H1 (cell line): ENCODE measurements around the gene CAMTA1. TPM values are rescaled to one million over a fixed set of nuclear protein-coding genes. Genes with fewer than 3 reads are reported as not detected.

Experiments
- CTCF ChIA-PET: fragments of 300-600 bp; sonication (Branson Sonifier 250); formaldehyde crosslinking; loops from one replicate; lab custom pipeline; 2021; ENCODE audit not compliant: partially characterized antibody; lab: Charles Lee
- POLR2A ChIA-PET: fragments of 300-600 bp; sonication (Branson Sonifier 250); formaldehyde crosslinking; loops from one replicate; lab custom pipeline; 2021; ENCODE audit warnings: inconsistent platforms; ENCODE audit not compliant: partially characterized antibody; lab: Charles Lee
- DNase-seq, 2 experiments: peaks; one replicate each; pipeline versions ENCODE4 v3.0.0 to v3.0.0-alpha.2; 2010 to 2022; ENCODE audit warnings: low spot score in 2 of 2, low read depth in 1 of 2, mixed read lengths in 1 of 2
- FAIRE-seq: peaks from 2 replicates; lab custom pipeline; 2011; peaks lifted over from hg19 to GRCh38; lab: Jason Lieb, UNC
- H2AFZ ChIP-seq: 2 replicates; pipeline ENCODE4 v1.8.1; 2012; ENCODE audit warnings: low read length, inconsistent platforms
- H2AK5ac ChIP-seq: 2 replicates; pipeline ENCODE4 v1.6.1; 2013; ENCODE audit warnings: low read depth, low read length
- H2BK120ac ChIP-seq: replicated peaks from 2 replicates; pipeline ENCODE3; 2013; ENCODE audit warnings: low read depth, low read length, inconsistent platforms
- H2BK12ac ChIP-seq: 2 replicates; pipeline ENCODE4 v1.6.1; 2013; ENCODE audit warnings: low read depth, low read length
- H2BK15ac ChIP-seq: 2 replicates; pipeline ENCODE4 v1.6.1; 2013; ENCODE audit warnings: low read length
- H2BK20ac ChIP-seq: 2 replicates; pipeline ENCODE4 v1.6.1; 2013; ENCODE audit warnings: low read length
- H2BK5ac ChIP-seq: 2 replicates; pipeline ENCODE4 v1.6.1; 2013; ENCODE audit warnings: low read depth, low read length
- H3K14ac ChIP-seq: 2 replicates; pipeline ENCODE4 v1.6.1; 2013; ENCODE audit warnings: inconsistent platforms; ENCODE audit not compliant: insufficient read length
- H3K18ac ChIP-seq: 2 replicates; pipeline ENCODE4 v1.6.1; 2013; ENCODE audit warnings: low read length; ENCODE audit errors: extremely low read depth
- H3K23ac ChIP-seq: 2 replicates; pipeline ENCODE4 v1.6.1; 2013; ENCODE audit warnings: inconsistent platforms; ENCODE audit not compliant: insufficient read length
- H3K23me2 ChIP-seq: 2 replicates; pipeline ENCODE4 v1.6.1; 2013; ENCODE audit warnings: low read depth, low read length
- H3K27ac ChIP-seq: 2 replicates; pipeline ENCODE4 v1.6.1; 2011; ENCODE audit warnings: low read depth, low read length, inconsistent platforms
- H3K27me3 ChIP-seq, 4 experiments: replicated peaks in 1 of 4; 1 replicate in 1 of 4; 2 replicates in 3 of 4; pipeline versions ENCODE4 v1.6.1 to v1.8.1; 2011 to 2013; ENCODE audit warnings: low read length in 3 of 4, mild to moderate bottlenecking in 3 of 4, inconsistent platforms in 2 of 4, mixed read lengths in 2 of 4, moderate library complexity in 1 of 4; ENCODE audit not compliant: control insufficient read depth in 3 of 4, insufficient read depth in 3 of 4; ENCODE audit errors: extremely low read depth in 1 of 4
- H3K36me3 ChIP-seq, 4 experiments: 2 replicates each; pipeline versions ENCODE4 v1.6.1 to v1.8.1; 2011 to 2013; ENCODE audit warnings: mild to moderate bottlenecking in 4 of 4, low read length in 3 of 4, moderate library complexity in 2 of 4, control low read depth in 1 of 4, inconsistent platforms in 1 of 4; ENCODE audit not compliant: insufficient read depth in 4 of 4, control insufficient read depth in 2 of 4
- H3K4ac ChIP-seq: replicated peaks from 2 replicates; pipeline ENCODE3; 2013; ENCODE audit warnings: low read length, low read depth, mixed read lengths, inconsistent platforms; ENCODE audit not compliant: insufficient read length
- H3K4me1 ChIP-seq, 4 experiments: replicated peaks in 1 of 4; 1 replicate in 1 of 4; 2 replicates in 3 of 4; pipeline versions ENCODE4 v1.6.1 to v1.8.1; 2011 to 2013; ENCODE audit warnings: low read length in 3 of 4, inconsistent platforms in 2 of 4, mixed read lengths in 1 of 4; ENCODE audit not compliant: insufficient read depth in 4 of 4, control insufficient read depth in 3 of 4
- H3K4me2 ChIP-seq, 2 experiments: 2 replicates each; pipeline versions ENCODE4 v1.6.1 to v1.8.1; 2011 to 2013; ENCODE audit warnings: low read depth in 2 of 2, low read length in 2 of 2, control low read depth in 1 of 2, inconsistent platforms in 1 of 2, mild to moderate bottlenecking in 1 of 2; ENCODE audit not compliant: insufficient read depth in 1 of 2
- H3K4me3 ChIP-seq, 4 experiments: fragments of 200-600, 300-600 bp in 1 of 4; sonication (generic), shearing (Covaris generic), sonication (Bioruptor Twin) in 1 of 4; 2 replicates each; pipeline versions ENCODE4 v1.5.1 to v1.8.1; 2011 to 2016; ENCODE audit warnings: low read length in 4 of 4, low read depth in 3 of 4, control low read depth in 2 of 4, inconsistent platforms in 2 of 4, mild to moderate bottlenecking in 2 of 4, mixed read lengths in 1 of 4, moderate library complexity in 1 of 4; ENCODE audit not compliant: insufficient read depth in 2 of 4; ENCODE audit errors: extremely low read depth in 1 of 4
- H3K56ac ChIP-seq: replicated peaks from 2 replicates; pipeline ENCODE3; 2013; ENCODE audit warnings: low read depth, mild to moderate bottlenecking, mixed read lengths, low read length, inconsistent platforms; ENCODE audit not compliant: insufficient read length
- H3K79me1 ChIP-seq: 2 replicates; pipeline ENCODE4 v1.6.1; 2013; ENCODE audit warnings: low read depth, low read length, control low read depth
- H3K79me2 ChIP-seq, 2 experiments: 2 replicates each; pipeline versions ENCODE4 v1.6.1 to v1.8.1; 2012 to 2013; ENCODE audit warnings: low read length in 2 of 2, mild to moderate bottlenecking in 2 of 2, inconsistent platforms in 1 of 2; ENCODE audit not compliant: insufficient read depth in 2 of 2, control insufficient read depth in 1 of 2
- H3K9ac ChIP-seq, 4 experiments: replicated peaks in 1 of 4; 1 replicate in 1 of 4; 2 replicates in 3 of 4; pipeline versions ENCODE4 v1.6.1 to v1.8.1; 2011 to 2013; ENCODE audit warnings: low read depth in 3 of 4, low read length in 3 of 4, control low read depth in 2 of 4, mild to moderate bottlenecking in 2 of 4, moderate library complexity in 2 of 4, inconsistent platforms in 1 of 4; ENCODE audit errors: extremely low read depth in 1 of 4
- H3K9me3 ChIP-seq, 2 experiments: 2 replicates each; pipeline versions ENCODE4 v1.6.1 to v1.8.1; 2012 to 2013; ENCODE audit warnings: mild to moderate bottlenecking in 2 of 2, moderate library complexity in 2 of 2, control low read depth in 1 of 2, inconsistent platforms in 1 of 2, low read depth in 1 of 2, low read length in 1 of 2, mixed read lengths in 1 of 2; ENCODE audit not compliant: insufficient read depth in 2 of 2
- H4K20me1 ChIP-seq, 2 experiments: replicated peaks in 1 of 2; 2 replicates each; pipeline versions ENCODE3 to v1.8.1; 2011 to 2013; ENCODE audit warnings: inconsistent platforms in 2 of 2, low read length in 2 of 2, mild to moderate bottlenecking in 1 of 2; ENCODE audit not compliant: insufficient read depth in 2 of 2, control insufficient read depth in 1 of 2
- H4K5ac ChIP-seq: 2 replicates; pipeline ENCODE4 v1.6.1; 2013; ENCODE audit warnings: low read length, low read depth, mixed read lengths, inconsistent platforms; ENCODE audit not compliant: insufficient read length
- H4K8ac ChIP-seq: 2 replicates; pipeline ENCODE4 v1.8.0; 2013; ENCODE audit warnings: mild to moderate bottlenecking, moderate library complexity, low read length, inconsistent platforms; ENCODE audit not compliant: insufficient read depth; ENCODE audit errors: extremely low read depth
- H4K91ac ChIP-seq: replicated peaks from 2 replicates; pipeline ENCODE3; 2013; ENCODE audit warnings: low read length, mixed read lengths, inconsistent platforms; ENCODE audit not compliant: insufficient read length
- BRCA1 ChIP-seq: IDR thresholded peaks from 2 replicates; pipeline ENCODE4 v1.6.1; 2012; ENCODE audit warnings: low read depth, low read length, improper control_type of control experiment
- NANOG ChIP-seq: IDR thresholded peaks from 2 replicates; pipeline ENCODE4 v1.6.1; 2011; ENCODE audit warnings: low read length, low read depth, mild to moderate bottlenecking, inconsistent platforms; ENCODE audit not compliant: insufficient read depth, poor library complexity, severe bottlenecking
- RAD21 ChIP-seq, 2 experiments: IDR thresholded peaks in 1 of 2; conservative IDR thresholded peaks in 1 of 2; 2 replicates each; pipeline ENCODE4 v1.6.1; 2011; ENCODE audit warnings: low read depth in 2 of 2, low read length in 2 of 2, improper control_type of control experiment in 1 of 2, inconsistent platforms in 1 of 2, mild to moderate bottlenecking in 1 of 2, moderate library complexity in 1 of 2
- SP2 ChIP-seq: IDR thresholded peaks from 2 replicates; pipeline ENCODE4 v1.6.1; 2012; ENCODE audit warnings: mild to moderate bottlenecking, low read length, inconsistent platforms
- SUZ12 ChIP-seq: fragments of 200-600 bp; sonication (generic); IDR thresholded peaks from 2 replicates; pipeline ENCODE4 v1.6.1; 2012; ENCODE audit warnings: mild to moderate bottlenecking, inconsistent platforms, low read length, moderate library complexity, mixed read lengths
- WGBS, 2 experiments: shearing (Covaris generic) in 1 of 2; methylation state at CpG; one replicate each; pipeline versions ENCODE4 v1.1.6 to v1.1.7; 2013 to 2015; ENCODE audit warnings: low lambda C conversion rate in 2 of 2, mixed read lengths in 2 of 2, inconsistent platforms in 1 of 2, low coverage in 1 of 2, missing lambda C conversion rate in 1 of 2; ENCODE audit not compliant: insufficient replicate concordance in 2 of 2, insufficient coverage in 1 of 2, insufficient read length in 1 of 2; ENCODE audit errors: extremely low coverage in 1 of 2, missing lambda C conversion rate in 1 of 2; 5-methylcytosine and 5-hydroxymethylcytosine counted together
- polyA plus RNA-seq, 7 experiments: library from polyadenylated mRNA; depleted of rRNA in 3 of 7; stranded (reverse) in 5 of 7; unstranded in 2 of 7; fragments of >200 nt in 5 of 7; fragments of 200-250 nt in 2 of 7; gene quantifications; 1 replicate in 5 of 7; 2 replicates in 1 of 7; 4 replicates in 1 of 7; pipeline versions ENCODE4 v1.2.1 to v1.2.3, GENCODE V29; 2011 to 2013; ENCODE audit warnings: missing spikeins in 2 of 7, mixed read lengths in 2 of 7
- total RNA-seq: library from RNA; stranded (reverse); fragmentation: NEBNext Ultra II Directional; extraction: Animal tissue kit (Norgen Biotek cat#: 25700); gene quantifications from 2 replicates; pipeline ENCODE4 v1.2.1, GENCODE V29; 2021

The CAMTA1 gene
- total and polyA plus RNA-seq, 2 of the 8 experiments (the other 6 are each of a cell fraction or from before 2014, with no cell fraction given), result 65.0 to 119 TPM

GRCh38 chr1:7459914-7460313 lies 674.7 kb downstream of the CAMTA1 start:
- Histone ChIP-seq H3K14ac (no peak overlapping the region), H3K79me2 (no peaks in the 10 kb centered on the region), H2BK120ac (no peak overlapping the region), H3K27ac (no peak overlapping the region), H3K23ac (no peak overlapping the region), H2AFZ (no peak overlapping the region), H2BK5ac (no peak overlapping the region), H3K9me3 (no peaks in the 10 kb centered on the region), H3K4me1 (peaks cover 0 to 10% (median 5%) of the 10 kb centered on the region in 4 experiments; a peak in 5 of 7 replicates), H2BK20ac (no peak overlapping the region), H3K4me2 (no peak overlapping the region), H3K56ac (no peak overlapping the region), H2BK12ac (no peak overlapping the region), H4K20me1 (no peaks in the 10 kb centered on the region), H2AK5ac (no peak overlapping the region), H3K18ac (no peak overlapping the region), H3K23me2 (no peaks in the 10 kb centered on the region), H4K5ac (no peak overlapping the region), H3K79me1 (no peaks in the 10 kb centered on the region), H3K9ac (no peak overlapping the region), H3K4ac (no peak overlapping the region), H3K4me3 (no peak overlapping the region), H2BK15ac (peak overlapping the region; percentile 0; the same call in 1 of the 2 replicates), H3K27me3 (no peaks in the 10 kb centered on the region), H4K91ac (no peak overlapping the region), H3K36me3 (no peaks in the 10 kb centered on the region), H4K8ac (no peak overlapping the region)
- DNase-seq (no peak), FAIRE-seq (no peak)
- WGBS, 2 experiments, result 82% methylated on average over 11 of the region's 11 CpGs; no CpG with 5 or more reads in 1 of the 2 experiments
- ChIA-PET CTCF (interaction anchor here (0.6 to 9.9 kb wide), 8 partner anchors 12 to 435 kb away, joined by 3 to 97 read pairs (median 3); no protein-coding TSS in a partner anchor), POLR2A (no interaction called here)
- no peak for TF ChIP-seq RAD21 (IDR thresholded peaks at IDR 0.05 in 1 of 2, conservative IDR thresholded peaks at IDR 0.05 in 1 of 2; ENCODE audit: low read depth in 2 of 2, low read length in 2 of 2)
- TF ChIP-seq SUZ12, result no peak
- TF ChIP-seq BRCA1, result no peak
- TF ChIP-seq SP2, result no peak
- no peak for TF ChIP-seq NANOG
